A549 (cell line): ENCODE measurements around the gene SPTB. TPM values are rescaled to one million over a fixed set of nuclear protein-coding genes. Genes with fewer than 3 reads are reported as not detected.

ENCODE experiments used
- ATAC-seq, 2 experiments: fragments of 200-7000 bp in 1 of 2; fragments of >200 bp in 1 of 2; cut with Nextera tagmentation in 1 of 2; cut with Tn5 transposase in 1 of 2; 3 replicates each; pipeline versions ENCODE4 v1.8.0 to v1.9.1; 2018 to 2020; ENCODE audit warnings: mild to moderate bottlenecking in 1 of 2, moderate library complexity in 1 of 2
- CTCF ChIA-PET: fragments of 300-600 bp; sonication (Branson Sonifier 250); formaldehyde crosslinking; extraction: SDS; loops from one replicate; lab custom pipeline; 2021; ENCODE audit warnings: antibody characterized with exemption, inconsistent platforms; lab: Yijun Ruan, JAX
- POLR2A ChIA-PET: fragments of 350-600 bp; formaldehyde crosslinking; extraction: SDS; loops from one replicate; lab custom pipeline; 2021; ENCODE audit warnings: antibody characterized with exemption, inconsistent platforms; lab: Yijun Ruan, JAX
- DNase-seq, 2 experiments: peaks; one replicate each; pipeline versions ENCODE4 v3.0.0 to v3.0.0-alpha.2; 2011 to 2016; ENCODE audit warnings: low read depth in 1 of 2, low spot score in 1 of 2
- FAIRE-seq: peaks from 2 replicates; lab custom pipeline; 2011; peaks lifted over from hg19 to GRCh38; lab: Jason Lieb, UNC
- H3K27ac ChIP-seq, 2 experiments: fragments of >200 bp; sonication (Bioruptor Twin); formaldehyde crosslinking; 3 replicates each; pipeline ENCODE4 v1.5.1; 2016 to 2017
- H3K4me1 ChIP-seq: fragments of >200 bp; sonication (Bioruptor Twin); formaldehyde crosslinking; 3 replicates; pipeline ENCODE4 v1.6.1; 2016
- H3K4me2 ChIP-seq: fragments of >200 bp; sonication (Bioruptor Twin); formaldehyde crosslinking; 3 replicates; pipeline ENCODE4 v1.6.1; 2016
- H3K4me3 ChIP-seq: fragments of >200 bp; sonication (Bioruptor Twin); formaldehyde crosslinking; 3 replicates; pipeline ENCODE4 v1.5.1; 2016
- H3K9me3 ChIP-seq: fragments of >200 bp; sonication (Bioruptor Twin); formaldehyde crosslinking; 3 replicates; pipeline ENCODE4 v1.6.1; 2016
- CBX8 ChIP-seq: fragments of 200-600 bp; sonication (generic); IDR thresholded peaks from 2 replicates; pipeline ENCODE4 v1.6.1; 2016
- EHMT2 ChIP-seq: fragments of 200-600 bp; sonication (generic); IDR thresholded peaks from 2 replicates; pipeline ENCODE4 v1.6.1; 2016; ENCODE audit warnings: antibody characterized with exemption, low read depth, mild to moderate bottlenecking, moderate library complexity
- EP300 ChIP-seq, 2 experiments: fragments of >200 bp; sonication (Bioruptor Twin); formaldehyde crosslinking; IDR thresholded peaks; 2 replicates in 1 of 2; 3 replicates in 1 of 2; pipeline ENCODE4 v1.6.1; 2016 to 2017
- ESRRA ChIP-seq: fragments of 150-350 bp; IDR thresholded peaks from 2 replicates; pipeline ENCODE4 v1.6.1; 2014; ENCODE audit warnings: mild to moderate bottlenecking, low read length, borderline replicate concordance
- FOSL2 ChIP-seq, 2 experiments: fragments of 450-650 bp in 1 of 2; fragments of >200 bp in 1 of 2; sonication (Bioruptor Twin) in 1 of 2; formaldehyde crosslinking; IDR thresholded peaks; 2 replicates each; pipeline versions ENCODE4 v1.5.0 to v1.6.1; 2016 to 2020; ENCODE audit warnings: mild to moderate bottlenecking in 1 of 2, moderate library complexity in 1 of 2
- FOXS1 ChIP-seq: fragments of 250-450 bp; sonication (Bioruptor Pico); IDR thresholded peaks from 2 replicates; pipeline ENCODE4 v1.5.0; 2020; ENCODE audit warnings: mild to moderate bottlenecking, moderate library complexity
- GATA3 ChIP-seq: IDR thresholded peaks from 2 replicates; pipeline ENCODE4 v1.6.1; 2012; ENCODE audit warnings: borderline replicate concordance
- HDAC2 ChIP-seq: fragments of 200-600 bp; sonication (generic); IDR thresholded peaks from 2 replicates; pipeline ENCODE4 v1.6.1; 2016
- HOXB5 ChIP-seq: fragments of 250-450 bp; sonication (Bioruptor Pico); IDR thresholded peaks from 2 replicates; pipeline ENCODE4 v1.5.0; 2020; ENCODE audit warnings: mild to moderate bottlenecking, moderate library complexity
- JUN ChIP-seq, 2 experiments: fragments of >200 bp; sonication (Bioruptor Twin); formaldehyde crosslinking; IDR thresholded peaks; 2 replicates in 1 of 2; 3 replicates in 1 of 2; pipeline ENCODE4 v1.6.1; 2016 to 2017
- JUNB ChIP-seq: fragments of >200 bp; sonication (Bioruptor Twin); formaldehyde crosslinking; IDR thresholded peaks from 2 replicates; pipeline ENCODE4 v1.6.1; 2016
- KDM1A ChIP-seq: fragments of 200-600 bp; sonication (generic); IDR thresholded peaks from 2 replicates; pipeline ENCODE4 v1.6.1; 2016; ENCODE audit warnings: low read depth, mild to moderate bottlenecking
- KDM5A ChIP-seq: fragments of 200-600 bp; sonication (generic); IDR thresholded peaks from 2 replicates; pipeline ENCODE4 v1.6.1; 2016; ENCODE audit warnings: antibody characterized with exemption, mild to moderate bottlenecking
- MAFK ChIP-seq: fragments of 450-650 bp; IDR thresholded peaks from 2 replicates; pipeline ENCODE4 v1.6.1; 2014; ENCODE audit not compliant: partially characterized antibody
- RAD21 ChIP-seq, 2 experiments: fragments of >200 bp in 1 of 2; sonication (Bioruptor Twin) in 1 of 2; formaldehyde crosslinking in 1 of 2; IDR thresholded peaks in 1 of 2; conservative IDR thresholded peaks in 1 of 2; 2 replicates in 1 of 2; 3 replicates in 1 of 2; pipeline ENCODE4 v1.6.1; 2012 to 2018; ENCODE audit warnings: inconsistent platforms in 1 of 2
- RARB ChIP-seq: fragments of 250-450 bp; sonication (Bioruptor Pico); IDR thresholded peaks from 2 replicates; pipeline ENCODE4 v1.8.0; 2021; ENCODE audit warnings: mild to moderate bottlenecking, moderate library complexity
- RCOR1 ChIP-seq: fragments of 150-350 bp; IDR thresholded peaks from 2 replicates; pipeline ENCODE4 v1.6.1; 2014; ENCODE audit warnings: antibody characterized with exemption, low read length, low read depth
- RFX5 ChIP-seq: fragments of 450-650 bp; IDR thresholded peaks from 2 replicates; pipeline ENCODE4 v1.7.1; 2014; ENCODE audit warnings: antibody characterized with exemption, mild to moderate bottlenecking, moderate library complexity
- RNF2 ChIP-seq: fragments of 200-600 bp; sonication (generic); IDR thresholded peaks from 2 replicates; pipeline ENCODE4 v1.6.1; 2016; ENCODE audit warnings: low read depth, mild to moderate bottlenecking, antibody characterized with exemption, moderate library complexity, borderline replicate concordance
- SMC3 ChIP-seq: fragments of >200 bp; sonication (Bioruptor Twin); formaldehyde crosslinking; IDR thresholded peaks from 3 replicates; pipeline ENCODE4 v1.6.1; 2018; ENCODE audit warnings: inconsistent platforms
- TFCP2L1 ChIP-seq: fragments of 250-450 bp; sonication (Bioruptor Pico); IDR thresholded peaks from 2 replicates; pipeline ENCODE4 v1.5.0; 2021; ENCODE audit warnings: mild to moderate bottlenecking
- ZSCAN20 ChIP-seq: fragments of 250-450 bp; sonication (Bioruptor Pico); IDR thresholded peaks from 2 replicates; pipeline ENCODE4 v1.8.0; 2022; ENCODE audit warnings: mild to moderate bottlenecking, moderate library complexity
- WGBS: methylation state at CpG from one replicate; pipeline ENCODE4 v1.1.6; 2017; ENCODE audit errors: missing lambda C conversion rate; 5-methylcytosine and 5-hydroxymethylcytosine counted together
- polyA plus RNA-seq, 4 experiments: library from polyadenylated mRNA; depleted of rRNA in 3 of 4; stranded (reverse); fragments of >200 nt; fragmentation: RNase III in 1 of 4; extraction: RNeasy Plus Mini Kit Qiagen cat#74134 plus additional on column Dnase treatment in 1 of 4; gene quantifications; 2 replicates in 3 of 4; 3 replicates in 1 of 4; pipeline ENCODE4 v1.2.3, GENCODE V29; 2011 to 2017
- TF ChIP-seq, protein P1 (sequence below): fragments of >200 bp; sonication (Bioruptor Twin); formaldehyde crosslinking; IDR thresholded peaks from 3 replicates; pipeline ENCODE4 v1.6.1; 2016
- TF ChIP-seq, protein P2 (sequence below): IDR thresholded peaks from 2 replicates; pipeline ENCODE4 v1.6.1; 2012
- TF ChIP-seq, protein P3 (sequence below): IDR thresholded peaks from 2 replicates; pipeline ENCODE4 v1.6.1; 2012
- TF ChIP-seq, protein P4 (sequence below): fragments of >200 bp; sonication (Bioruptor Twin); formaldehyde crosslinking; IDR thresholded peaks from 3 replicates; pipeline ENCODE4 v1.5.1; 2016
- TF ChIP-seq, protein P5 (sequence below): IDR thresholded peaks from 2 replicates; pipeline ENCODE4 v1.6.1; 2012; ENCODE audit warnings: low read depth, borderline replicate concordance

SPTB gene
- polyA plus RNA-seq, 2 of the 4 experiments (the other 2 are of a cell fraction), result 0.27 to 2.1 TPM

DNA sequence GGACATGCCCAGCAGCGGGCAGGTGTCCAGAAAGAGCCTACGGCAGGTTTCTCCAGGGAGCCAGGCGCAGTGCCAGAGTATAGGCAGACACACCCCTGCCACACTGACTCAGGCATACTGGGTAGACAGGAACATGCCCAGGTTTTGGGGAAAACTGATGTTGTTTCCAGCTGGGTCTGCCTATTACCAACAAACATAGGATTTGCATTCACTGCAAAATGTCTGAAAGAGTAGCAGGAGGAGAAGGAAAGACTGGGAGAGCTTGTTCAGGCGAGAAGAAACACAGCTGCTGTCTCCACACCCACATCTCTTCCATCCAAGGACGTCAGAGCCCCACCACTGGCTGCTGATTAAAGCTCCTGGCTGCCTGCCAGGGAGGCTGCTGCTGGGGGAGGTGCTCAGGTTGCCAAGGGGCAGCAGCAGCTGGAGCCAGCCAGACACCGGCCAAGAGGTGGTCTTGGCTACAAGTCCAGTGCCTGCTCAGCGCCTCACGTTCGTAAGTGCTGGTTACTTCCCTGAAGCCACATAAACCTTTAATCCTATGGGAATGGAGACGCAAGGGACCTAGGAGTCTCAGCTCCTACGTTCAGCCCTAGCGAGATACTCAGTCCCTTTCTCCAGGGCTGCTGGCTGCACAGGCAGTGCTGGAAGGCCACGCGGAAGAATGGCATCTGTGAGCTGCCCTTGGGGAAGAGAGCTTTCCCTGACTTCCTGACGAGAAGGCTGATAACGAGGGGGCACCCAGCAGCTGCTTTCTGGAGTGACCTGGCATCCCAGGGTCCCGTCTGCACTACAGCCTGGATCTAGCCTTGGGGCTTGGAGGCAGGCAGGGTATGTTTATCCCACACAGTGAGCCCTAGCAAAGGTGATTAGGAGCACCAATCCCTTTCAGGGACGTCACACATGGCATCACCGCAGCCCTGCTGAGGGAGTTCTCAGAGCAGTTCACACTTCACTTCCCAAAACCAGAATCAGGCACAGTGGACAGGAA lies 117.4 kb downstream of the SPTB start:
- peak; percentile 52 to 69; a peak in 3 of 5 replicates for TF ChIP-seq JUN (IDR thresholded peaks at IDR 0.05)
- TF ChIP-seq MAFK, result peak; percentile 53
- peak; percentile 56 for TF ChIP-seq JUNB
- TF ChIP-seq GATA3, result peak; percentile 54; the same call in 1 of the 2 replicates
- TF ChIP-seq TFCP2L1 (CRISPR knock-in tag), result no peak
- TF ChIP-seq EP300 (IDR thresholded peaks at IDR 0.05), result peak; percentile 54 to 56; a peak in 2 of 5 replicates
- TF ChIP-seq, protein P1, sequence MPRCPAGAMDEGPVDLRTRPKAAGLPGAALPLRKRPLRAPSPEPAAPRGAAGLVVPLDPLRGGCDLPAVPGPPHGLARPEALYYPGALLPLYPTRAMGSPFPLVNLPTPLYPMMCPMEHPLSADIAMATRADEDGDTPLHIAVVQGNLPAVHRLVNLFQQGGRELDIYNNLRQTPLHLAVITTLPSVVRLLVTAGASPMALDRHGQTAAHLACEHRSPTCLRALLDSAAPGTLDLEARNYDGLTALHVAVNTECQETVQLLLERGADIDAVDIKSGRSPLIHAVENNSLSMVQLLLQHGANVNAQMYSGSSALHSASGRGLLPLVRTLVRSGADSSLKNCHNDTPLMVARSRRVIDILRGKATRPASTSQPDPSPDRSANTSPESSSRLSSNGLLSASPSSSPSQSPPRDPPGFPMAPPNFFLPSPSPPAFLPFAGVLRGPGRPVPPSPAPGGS, result 0 out of 3 replicates have a peak, but pooled peaks have one; percentile 34
- 0 out of 5 replicates have a peak, but pooled peaks of 1 of the 2 experiments have one; percentile 16 for TF ChIP-seq RAD21 (conservative IDR thresholded peaks at IDR 0.05 in 1 of 2, IDR thresholded peaks at IDR 0.05 in 1 of 2)
- no peak for TF ChIP-seq FOSL2 (IDR thresholded peaks at IDR 0.05)
- peak; percentile 3; the same call in 1 of the 2 replicates for TF ChIP-seq FOSL2 (CRISPR knock-in tag; IDR thresholded peaks at IDR 0.05)
- TF ChIP-seq, protein P2, sequence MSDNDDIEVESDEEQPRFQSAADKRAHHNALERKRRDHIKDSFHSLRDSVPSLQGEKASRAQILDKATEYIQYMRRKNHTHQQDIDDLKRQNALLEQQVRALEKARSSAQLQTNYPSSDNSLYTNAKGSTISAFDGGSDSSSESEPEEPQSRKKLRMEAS, result peak; percentile 29
- TF ChIP-seq HDAC2, result no peak
- TF ChIP-seq RARB (CRISPR knock-in tag), result no peak
- ChIA-PET POLR2A (interaction anchor here (0.6 to 2.6 kb wide), 9 partner anchors 47 to 258 kb away, joined by 3 to 16 read pairs (median 4); partner anchors contain the start of genes HSPA2, PLEKHG3 and ZBTB1), CTCF (interaction anchor here (0.8 to 7.4 kb wide), 40 partner anchors 10 to 418 kb away, joined by 3 to 147 read pairs (median 4); partner anchors contain the start of genes HSPA2 and PLEKHG3)
- Histone ChIP-seq H3K4me2 (peak overlapping the region; percentile 88), H3K27ac (peak overlapping the region; percentile 92 to 93), H3K4me3 (peak overlapping the region; percentile 25; the same call in 2 of the 3 replicates), H3K9me3 (no peaks in the 10 kb centered on the region), H3K4me1 (peaks cover 89% of the 10 kb centered on the region)
- ATAC-seq, result peak; percentile 33 to 49
- peak; percentile 93 for FAIRE-seq
- 5% methylated on average over 15 of the region's 19 CpGs for WGBS
- DNase-seq, result peak; percentile 90 to 91

DNA sequence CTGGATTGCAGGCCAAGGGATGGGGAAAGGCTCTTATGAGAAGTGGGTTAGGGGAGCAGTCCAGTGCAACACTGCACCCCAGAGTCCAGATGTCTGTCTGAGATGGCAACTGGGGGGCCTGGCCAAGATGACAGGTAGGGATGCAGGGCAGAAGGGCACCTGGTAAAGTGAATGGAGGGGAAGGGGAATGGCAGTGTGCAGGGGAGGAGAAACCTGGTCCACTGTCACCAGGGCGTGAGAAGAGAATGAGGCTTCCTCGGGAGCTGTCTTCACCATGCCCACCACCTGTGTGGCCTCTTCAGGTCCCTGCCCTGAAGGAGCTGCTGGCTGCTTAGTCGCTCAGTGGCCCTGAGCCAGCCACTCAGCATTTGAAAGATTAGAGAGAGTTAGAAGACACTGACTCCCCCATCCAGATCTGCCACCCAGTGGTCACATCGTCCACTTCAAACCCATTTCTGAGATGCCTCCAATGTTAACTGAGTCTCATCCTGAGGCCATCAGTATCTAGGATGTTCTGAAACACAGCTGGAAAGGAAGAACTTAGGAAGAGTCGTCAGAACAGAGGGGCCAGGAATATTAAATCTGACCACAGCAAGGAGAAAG lies 118.2 kb downstream of the SPTB start:
- Histone ChIP-seq H3K9me3 (no peaks in the 10 kb centered on the region), H3K4me1 (peaks cover 96% of the 10 kb centered on the region), H3K4me2 (peak overlapping the region; percentile 88), H3K4me3 (no peak overlapping the region), H3K27ac (peak overlapping the region; percentile 92 to 93)
- ChIA-PET POLR2A (interaction anchor here (0.6 to 2.6 kb wide), 7 partner anchors 48 to 256 kb away, joined by 3 to 16 read pairs (median 5); partner anchors contain the start of genes HSPA2 and PLEKHG3), CTCF (interaction anchor here (0.8 to 7.4 kb wide), 45 partner anchors 9 to 417 kb away, joined by 3 to 147 read pairs (median 5); partner anchors contain the start of genes HSPA2 and PLEKHG3)
- ATAC-seq (peak in 1 of 2 experiments; percentile 5; a peak in 3 of 6 replicates), FAIRE-seq (no peak), DNase-seq (peak in 1 of 2 experiments; percentile 53)
- 14% methylated on average over 5 of the region's 5 CpGs for WGBS
- TF ChIP-seq, protein P3, sequence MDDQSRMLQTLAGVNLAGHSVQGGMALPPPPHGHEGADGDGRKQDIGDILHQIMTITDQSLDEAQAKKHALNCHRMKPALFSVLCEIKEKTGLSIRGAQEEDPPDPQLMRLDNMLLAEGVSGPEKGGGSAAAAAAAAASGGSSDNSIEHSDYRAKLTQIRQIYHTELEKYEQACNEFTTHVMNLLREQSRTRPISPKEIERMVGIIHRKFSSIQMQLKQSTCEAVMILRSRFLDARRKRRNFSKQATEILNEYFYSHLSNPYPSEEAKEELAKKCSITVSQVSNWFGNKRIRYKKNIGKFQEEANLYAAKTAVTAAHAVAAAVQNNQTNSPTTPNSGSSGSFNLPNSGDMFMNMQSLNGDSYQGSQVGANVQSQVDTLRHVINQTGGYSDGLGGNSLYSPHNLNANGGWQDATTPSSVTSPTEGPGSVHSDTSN, result no peak
- TF ChIP-seq MAFK (no peak), ZSCAN20 (CRISPR knock-in tag) (no peak), EHMT2 (no peak), FOXS1 (no peak), RCOR1 (no peak), HOXB5 (CRISPR knock-in tag) (no peak), FOSL2 (IDR thresholded peaks at IDR 0.05) (no peak), FOSL2 (CRISPR knock-in tag; IDR thresholded peaks at IDR 0.05) (no peak), KDM5A (no peak), RFX5 (no peak), SMC3 (peak; percentile 46; the same call in 1 of the 3 replicates), RNF2 (no peak), ESRRA (no peak), CBX8 (no peak), KDM1A (peak; percentile 32; the same call in 1 of the 2 replicates)
- TF ChIP-seq, protein P4, sequence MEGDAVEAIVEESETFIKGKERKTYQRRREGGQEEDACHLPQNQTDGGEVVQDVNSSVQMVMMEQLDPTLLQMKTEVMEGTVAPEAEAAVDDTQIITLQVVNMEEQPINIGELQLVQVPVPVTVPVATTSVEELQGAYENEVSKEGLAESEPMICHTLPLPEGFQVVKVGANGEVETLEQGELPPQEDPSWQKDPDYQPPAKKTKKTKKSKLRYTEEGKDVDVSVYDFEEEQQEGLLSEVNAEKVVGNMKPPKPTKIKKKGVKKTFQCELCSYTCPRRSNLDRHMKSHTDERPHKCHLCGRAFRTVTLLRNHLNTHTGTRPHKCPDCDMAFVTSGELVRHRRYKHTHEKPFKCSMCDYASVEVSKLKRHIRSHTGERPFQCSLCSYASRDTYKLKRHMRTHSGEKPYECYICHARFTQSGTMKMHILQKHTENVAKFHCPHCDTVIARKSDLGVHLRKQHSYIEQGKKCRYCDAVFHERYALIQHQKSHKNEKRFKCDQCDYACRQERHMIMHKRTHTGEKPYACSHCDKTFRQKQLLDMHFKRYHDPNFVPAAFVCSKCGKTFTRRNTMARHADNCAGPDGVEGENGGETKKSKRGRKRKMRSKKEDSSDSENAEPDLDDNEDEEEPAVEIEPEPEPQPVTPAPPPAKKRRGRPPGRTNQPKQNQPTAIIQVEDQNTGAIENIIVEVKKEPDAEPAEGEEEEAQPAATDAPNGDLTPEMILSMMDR, result peak; percentile 54
- TF ChIP-seq, protein P5, sequence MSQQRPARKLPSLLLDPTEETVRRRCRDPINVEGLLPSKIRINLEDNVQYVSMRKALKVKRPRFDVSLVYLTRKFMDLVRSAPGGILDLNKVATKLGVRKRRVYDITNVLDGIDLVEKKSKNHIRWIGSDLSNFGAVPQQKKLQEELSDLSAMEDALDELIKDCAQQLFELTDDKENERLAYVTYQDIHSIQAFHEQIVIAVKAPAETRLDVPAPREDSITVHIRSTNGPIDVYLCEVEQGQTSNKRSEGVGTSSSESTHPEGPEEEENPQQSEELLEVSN, result no peak
